Measurements from ENCODE around the gene LAMB3.

The LAMB3 gene

DNA sequence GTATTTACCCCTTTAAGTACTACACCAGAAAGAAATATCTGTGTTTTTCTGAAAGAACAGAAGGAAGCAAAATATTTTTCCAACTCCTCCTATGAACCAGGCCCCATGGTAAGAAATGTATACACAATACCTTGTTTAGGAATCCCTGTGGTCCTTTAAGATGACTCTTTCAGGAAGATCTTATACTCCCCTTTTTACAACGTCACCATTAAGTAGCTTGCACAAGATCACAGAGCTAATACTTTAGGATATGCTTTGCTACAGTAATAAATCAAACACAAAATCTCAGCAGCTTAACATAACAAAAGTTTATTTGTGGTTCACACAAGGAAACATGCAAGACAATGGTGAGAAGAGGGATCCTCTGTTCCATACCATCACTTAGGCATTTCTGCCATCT lies 8.8 kb upstream of the LAMB3 start:
- no peak for FAIRE-seq

DNA sequence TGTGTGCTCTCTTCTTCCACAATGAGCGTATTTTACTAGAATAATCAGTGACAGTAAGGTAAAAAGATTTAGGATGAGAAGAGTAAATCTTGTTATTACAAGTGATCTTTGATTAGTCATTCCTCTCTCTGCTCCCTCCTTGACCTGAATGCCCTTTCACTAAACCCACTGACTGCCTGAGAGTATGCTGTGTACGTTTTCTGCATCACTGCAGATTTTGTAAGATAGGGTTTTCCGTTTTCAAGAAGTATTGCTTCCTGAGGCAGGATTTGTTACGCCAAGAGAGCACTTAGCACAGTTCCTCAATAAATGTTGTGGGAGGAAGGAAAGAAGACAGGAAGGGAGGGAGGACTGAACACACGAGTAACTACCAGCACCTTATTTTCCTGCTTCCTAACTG lies 7.7 kb upstream of the LAMB3 start:
- no peak for FAIRE-seq

DNA sequence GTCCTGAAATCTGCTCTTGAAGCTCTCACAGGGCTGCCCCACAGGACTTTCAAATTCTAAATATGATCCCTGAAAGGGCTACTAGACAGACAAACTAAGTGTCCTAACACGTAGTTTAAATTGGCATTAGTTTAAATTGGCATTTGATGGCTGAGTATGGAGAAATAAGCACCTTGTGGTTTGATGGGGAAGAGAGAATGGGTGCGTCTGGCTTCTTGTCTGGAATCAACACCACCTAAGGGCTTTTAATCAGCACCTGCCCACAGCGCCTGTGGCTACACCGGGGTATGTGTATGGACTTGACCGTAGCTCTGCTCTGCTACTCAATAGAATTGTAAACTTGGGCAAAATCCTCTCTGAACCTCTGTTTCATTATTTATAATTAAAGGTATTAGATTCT lies 5.7 kb upstream of the LAMB3 start:
- no peak for FAIRE-seq

DNA sequence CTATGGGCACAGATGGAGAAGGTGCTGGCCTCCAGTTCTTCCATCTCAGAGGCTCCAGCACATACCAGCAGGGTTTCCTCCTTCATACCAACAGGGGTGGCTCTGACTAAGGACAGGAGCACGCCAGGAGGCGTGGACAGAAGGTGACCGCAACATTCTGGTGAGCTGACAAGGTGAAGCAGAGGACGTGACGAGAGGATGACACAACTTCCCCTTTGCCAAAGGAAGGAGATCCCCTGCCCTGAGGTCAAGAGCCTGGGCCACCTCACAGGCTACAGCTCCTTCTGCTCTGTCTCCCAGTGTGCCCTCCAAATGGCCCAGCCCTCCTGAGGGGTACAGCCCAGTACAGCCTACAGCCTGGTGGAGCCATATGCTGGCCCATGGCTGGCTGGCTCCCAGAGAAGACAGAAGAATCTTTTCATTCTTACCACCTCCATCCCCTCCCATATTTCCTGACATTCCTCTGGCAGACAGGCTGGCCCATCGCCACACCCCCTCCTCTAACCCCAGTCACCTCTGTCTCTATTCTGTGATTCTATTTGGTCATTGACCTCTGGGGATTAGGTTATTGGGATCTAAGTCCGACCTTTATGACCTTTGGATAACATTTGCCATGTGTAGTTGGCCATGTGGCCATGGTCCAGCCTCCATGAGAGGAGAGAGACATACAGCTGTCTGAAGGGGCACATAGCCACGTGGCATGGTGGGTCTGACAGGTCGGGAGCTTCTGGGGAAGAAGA lies 5.1 kb upstream of the LAMB3 start:
- FAIRE-seq, result no peak

DNA sequence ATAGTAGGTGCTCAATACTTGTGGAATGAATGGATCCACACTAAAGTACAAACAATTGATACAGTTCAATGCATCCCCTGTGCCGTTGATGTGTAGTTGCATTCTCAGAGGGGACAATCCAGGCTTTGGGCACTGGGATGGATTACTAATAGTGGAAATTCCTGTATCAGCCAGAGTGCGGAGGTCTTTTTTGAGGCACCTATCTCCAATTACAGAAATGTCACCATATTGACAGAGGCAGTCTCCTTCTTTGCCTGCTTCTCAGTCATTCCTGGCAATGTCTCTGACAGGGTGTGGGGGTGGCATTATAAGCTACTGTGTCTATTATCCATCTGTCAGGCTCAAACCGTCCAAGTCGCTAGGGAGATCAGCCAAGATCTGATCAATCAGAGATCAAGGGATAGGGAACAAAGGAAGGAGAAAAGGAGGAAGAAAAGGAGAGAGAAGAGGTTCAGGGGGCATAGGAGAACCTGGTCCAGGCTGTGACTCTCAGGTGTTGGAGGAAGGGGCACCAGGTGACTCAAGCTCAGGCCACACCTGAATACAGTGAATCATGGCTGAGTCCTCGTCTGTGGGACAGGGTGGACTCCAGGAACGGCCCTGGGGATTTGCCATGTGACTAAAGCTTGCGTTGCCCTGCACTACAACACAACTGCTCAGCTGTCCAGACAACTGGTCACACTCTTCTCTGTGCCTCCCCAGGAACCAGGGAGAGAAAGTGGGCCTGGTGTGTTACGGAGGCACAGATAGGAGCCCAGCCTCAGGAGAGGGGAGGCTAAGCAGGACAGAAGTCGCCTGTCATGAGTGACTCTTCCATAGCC lies 3.4 kb upstream of the LAMB3 start:
- FAIRE-seq, result no peak

DNA sequence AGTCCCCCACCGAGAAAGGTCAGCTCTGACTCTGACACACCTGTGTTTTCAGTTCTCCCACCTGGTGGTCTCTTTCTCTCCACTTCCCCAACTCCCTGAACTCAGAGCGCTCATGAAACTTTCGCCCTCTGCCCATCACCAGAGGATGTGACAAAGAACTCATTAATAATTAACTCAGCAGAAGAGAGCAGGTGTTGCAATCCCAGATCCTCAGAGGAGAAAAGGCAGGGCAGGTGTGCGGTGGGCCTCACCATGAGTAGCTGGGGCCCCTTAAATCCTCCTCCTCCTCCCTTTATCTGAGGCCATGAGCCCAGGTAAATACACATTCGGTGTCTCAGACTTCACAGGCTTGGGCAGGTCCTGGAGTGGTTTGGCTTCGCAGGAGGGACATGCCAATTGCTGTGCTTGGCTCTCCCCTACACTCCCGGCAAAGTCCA lies 1.7 kb upstream of the LAMB3 start:
- FAIRE-seq, result no peak

DNA sequence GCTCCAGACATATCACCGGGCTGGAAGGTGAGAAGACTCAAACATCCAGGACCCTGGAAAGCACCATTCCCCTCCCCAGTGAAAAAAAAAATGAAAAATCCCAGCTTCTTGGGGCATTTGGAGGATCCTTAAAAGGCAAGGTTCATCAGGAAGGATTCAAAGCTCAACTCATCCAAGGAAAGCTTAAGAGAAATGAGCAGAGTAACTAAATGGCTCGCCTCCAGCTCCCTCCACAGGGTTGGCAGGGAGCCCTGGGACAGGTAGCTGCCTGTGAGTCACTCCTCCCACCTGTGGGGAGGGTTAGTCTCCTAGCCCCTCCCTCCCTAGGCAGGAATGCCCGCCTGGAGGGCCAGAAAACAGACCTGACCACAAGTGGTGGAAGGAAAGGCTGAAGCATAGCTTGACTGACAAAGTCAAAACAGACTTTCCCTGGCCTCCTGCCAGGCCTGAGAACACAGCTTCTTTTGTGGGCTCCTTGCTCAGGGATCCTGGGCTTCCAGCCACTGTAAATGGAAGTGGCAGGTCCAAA lies 712 bp upstream of the LAMB3 start:
- no peak for FAIRE-seq

DNA sequence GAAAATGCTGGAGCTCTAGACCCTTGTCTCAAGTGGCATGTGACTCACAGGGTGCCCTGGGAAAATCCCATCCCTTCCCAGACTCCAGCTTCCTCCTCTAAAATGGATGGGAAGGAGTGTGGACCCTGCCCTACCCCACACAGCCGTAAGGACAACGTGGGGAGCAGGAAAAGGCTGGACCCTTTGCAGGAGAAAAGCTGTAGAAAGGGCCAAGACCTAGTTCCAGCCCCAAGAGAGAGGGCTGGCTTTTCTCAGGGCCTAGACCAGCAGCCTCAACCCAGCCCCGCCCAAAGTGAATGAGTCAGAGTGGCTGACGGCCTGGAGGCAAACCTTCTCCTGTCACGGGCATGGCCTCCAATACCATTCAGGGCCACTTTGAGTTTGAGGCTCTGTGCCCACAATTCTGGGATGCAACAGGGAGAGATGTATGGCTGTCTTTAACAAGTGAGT lies 1.1 kb downstream of the LAMB3 start:
- no peak for FAIRE-seq

DNA sequence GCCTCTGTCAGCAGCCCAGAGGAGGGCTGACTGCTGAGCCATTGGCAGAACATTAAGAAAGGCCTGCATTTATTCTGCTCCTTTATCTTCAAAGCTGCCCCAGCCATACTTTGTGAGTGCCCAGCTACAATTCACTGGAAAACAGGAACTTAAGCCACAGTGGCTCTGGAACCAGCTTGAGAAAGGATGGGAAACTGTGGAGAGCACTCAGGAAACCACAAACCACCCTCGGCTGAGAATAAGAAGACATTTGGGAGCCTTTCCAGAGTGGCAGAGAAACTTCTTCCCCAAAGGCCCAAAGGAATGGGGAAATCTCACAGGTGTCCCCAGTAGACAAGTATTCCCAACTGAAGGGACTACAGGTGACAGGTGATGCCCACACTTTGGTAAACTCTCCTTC lies 1.8 kb downstream of the LAMB3 start:
- no peak for FAIRE-seq

DNA sequence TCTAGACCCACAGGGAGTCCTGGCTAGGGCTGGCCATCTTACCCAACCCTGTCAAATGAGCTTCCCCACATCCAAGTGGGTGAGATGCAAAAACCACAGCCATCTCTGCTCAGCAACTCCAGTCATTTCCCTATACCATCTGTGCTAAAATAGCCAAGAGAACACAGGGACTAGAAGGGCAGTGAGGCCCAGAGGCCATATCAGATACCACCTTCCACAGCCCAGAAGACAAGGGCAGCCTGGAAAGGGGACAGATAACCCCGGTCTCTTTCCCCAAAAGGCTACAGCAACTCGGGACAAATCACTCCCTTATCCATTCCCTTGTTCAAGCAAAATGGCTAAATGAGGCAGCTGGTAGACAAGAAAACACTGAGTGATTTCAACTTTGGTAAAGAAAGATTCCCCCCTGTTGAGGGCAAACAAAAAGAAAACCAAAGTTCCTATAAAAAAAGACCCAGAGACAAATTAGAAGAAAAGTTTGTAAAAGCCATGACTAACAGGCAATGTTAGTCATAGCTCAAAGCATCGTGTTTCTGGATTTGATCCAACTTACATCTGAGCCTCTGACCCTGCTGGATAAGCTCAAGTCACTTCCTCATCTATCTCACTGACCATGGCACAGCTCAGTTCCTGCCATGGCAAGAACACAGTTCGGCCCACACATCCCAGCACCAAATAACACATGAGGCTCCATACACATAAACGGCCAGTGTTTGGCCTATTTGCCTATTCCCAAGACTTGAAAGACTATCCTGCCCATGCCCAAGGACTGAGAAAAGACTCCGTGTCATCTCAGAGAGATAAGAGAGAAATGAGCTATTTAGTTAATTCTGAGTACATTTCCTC lies 3.1 kb downstream of the LAMB3 start:
- no peak for FAIRE-seq

DNA sequence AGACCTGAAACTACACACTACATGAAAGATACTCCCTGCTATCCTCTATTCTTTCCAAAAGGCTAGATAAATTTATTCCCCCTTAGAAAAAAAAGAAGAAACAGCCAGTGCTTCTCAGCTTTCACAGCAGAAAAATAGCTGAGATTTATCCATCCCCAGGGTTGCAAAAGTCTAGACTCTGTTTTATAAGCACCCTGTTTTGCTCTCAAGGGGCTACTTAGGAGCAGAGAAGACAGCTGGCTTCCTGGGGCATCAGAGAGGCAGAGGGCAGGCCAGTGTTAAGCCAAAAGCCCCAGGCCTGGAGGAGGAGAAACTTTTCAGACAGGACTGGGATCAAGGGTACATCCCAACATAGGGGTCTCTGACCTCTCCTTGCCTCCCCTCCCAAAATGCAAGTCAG lies 3.9 kb downstream of the LAMB3 start:
- FAIRE-seq, result no peak

DNA sequence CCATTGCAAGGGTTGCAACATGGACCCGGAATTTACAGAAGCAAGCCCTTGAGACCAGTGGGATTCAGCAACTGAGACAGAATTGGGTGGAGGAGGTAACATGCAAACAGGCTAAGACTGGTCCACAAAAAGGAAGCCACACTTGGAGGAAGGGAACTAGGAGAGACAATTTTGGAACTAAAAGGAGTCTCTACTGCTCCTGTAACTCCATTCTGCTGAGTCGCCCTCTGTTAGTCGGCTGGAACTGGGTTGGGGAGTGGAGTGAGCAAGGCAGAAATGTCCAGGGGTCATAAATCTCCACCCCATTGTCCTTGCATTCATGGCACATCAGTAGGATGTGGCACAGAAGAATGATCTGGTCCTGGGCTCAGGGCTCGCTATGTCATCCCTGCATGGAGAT lies 5.1 kb downstream of the LAMB3 start:
- FAIRE-seq, result no peak

DNA sequence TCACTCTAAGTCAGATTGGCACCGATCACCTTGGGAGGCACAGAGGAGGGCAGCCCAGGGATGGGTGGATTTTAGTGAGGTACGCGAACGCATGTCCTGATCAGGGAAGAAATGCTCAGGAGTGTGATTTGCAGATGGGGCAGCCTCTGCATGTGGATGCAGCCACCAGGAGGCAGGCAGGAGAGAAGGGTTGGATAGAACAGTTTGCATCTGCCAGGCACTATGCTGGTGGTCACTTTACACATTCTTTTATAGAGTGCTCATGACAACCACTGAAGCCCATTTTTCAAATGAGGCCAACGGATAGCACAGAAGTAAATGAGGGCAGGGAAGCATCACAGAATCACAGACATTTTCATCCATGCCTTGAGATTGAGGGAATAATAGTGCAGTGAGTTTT lies 5.7 kb downstream of the LAMB3 start:
- FAIRE-seq, result no peak

DNA sequence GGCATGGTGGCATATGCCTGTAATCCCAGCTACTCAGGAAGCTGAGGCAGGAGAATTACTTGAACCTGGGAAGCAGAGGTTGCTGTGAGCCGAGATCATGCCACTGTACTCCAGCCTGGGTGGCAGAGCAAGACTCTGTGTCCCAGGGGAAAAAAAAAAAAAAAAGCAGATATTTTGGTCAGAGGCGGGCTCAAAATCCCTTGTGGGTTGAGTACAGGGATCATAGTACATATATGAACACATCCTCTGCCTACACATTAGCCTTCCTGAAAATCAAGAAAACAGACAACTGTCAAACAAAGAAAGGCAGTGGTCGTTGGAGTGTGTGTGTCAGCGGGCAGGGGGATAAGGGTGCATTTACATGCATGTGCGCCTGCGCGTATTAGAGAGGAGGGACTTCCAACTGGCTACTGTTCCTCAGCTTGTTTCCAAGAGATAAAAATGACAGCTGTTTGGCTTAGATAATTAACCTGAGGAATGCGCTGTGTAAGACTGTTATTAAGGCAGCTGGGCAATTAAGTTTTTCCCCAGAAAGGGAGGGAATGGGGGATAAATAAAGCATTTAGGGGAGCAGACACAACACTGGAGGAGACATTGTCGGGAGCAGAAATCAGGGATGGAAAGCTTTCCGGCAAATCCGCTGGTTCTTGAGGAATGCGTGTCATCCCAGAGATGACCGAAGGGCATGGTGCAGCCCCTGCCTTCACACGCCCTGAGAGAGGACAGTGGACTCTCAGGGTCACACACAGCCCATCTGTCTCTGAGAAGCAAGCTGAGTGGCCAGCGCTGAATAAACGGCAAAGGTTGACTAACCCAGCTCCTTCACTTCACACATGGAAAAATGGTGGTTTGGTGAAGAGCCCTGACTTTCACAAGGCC lies 6.4 kb downstream of the LAMB3 start:
- no peak for FAIRE-seq

DNA sequence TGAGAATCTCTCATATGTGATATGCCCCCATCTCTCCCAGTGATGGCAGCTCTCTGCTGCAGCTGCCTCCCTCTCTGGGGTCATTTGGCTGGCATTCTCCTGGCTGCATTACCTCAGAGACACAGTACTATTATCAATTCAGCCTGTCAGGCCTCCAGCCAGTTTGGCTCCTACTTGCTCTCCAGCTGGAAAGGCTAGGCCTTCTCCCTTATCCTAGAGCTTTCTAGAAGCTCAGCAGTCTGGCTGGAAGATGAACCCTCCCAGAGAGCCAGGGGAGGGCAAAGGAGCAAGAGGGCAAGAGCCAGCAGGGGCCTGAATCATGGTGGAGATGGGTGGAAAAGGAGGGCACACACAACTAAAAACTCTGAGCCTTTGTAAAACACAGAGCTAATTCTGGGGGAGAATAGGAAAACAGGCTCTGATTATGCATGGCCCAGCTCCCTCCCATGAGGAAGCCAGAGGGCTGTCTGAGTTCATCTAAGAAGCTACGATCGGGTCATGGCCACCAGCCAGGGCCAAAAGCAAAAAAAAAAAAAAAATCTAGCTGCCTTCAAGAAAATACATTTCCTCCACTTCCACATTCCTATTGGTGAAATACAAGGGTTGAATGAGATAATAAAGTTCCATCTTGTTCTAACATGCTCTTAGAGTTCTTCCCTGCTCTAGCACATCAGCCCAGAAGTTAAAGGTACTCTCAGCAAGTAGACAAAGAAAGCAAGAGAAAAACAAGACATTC lies 8.8 kb downstream of the LAMB3 start:
- no peak for FAIRE-seq

DNA sequence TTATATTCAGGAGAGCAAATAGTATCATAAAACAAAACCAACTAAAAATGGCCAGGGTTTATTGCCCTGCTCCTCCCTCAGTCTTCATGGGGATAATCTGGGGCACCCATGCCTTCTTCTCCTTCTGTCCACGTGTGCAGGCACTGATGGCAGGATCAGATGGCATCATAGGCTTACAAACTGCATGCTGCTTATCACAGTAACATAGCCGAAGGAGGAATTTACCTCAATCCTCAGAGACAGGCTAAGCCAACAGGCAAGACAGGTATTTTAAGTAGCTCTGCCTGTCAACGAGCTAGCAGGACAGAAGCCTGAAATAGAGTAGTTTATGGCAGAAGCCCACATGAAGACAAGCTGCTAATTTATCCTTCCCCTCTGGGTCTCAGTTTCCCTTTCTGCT lies 9.4 kb downstream of the LAMB3 start:
- FAIRE-seq, result no peak

DNA sequence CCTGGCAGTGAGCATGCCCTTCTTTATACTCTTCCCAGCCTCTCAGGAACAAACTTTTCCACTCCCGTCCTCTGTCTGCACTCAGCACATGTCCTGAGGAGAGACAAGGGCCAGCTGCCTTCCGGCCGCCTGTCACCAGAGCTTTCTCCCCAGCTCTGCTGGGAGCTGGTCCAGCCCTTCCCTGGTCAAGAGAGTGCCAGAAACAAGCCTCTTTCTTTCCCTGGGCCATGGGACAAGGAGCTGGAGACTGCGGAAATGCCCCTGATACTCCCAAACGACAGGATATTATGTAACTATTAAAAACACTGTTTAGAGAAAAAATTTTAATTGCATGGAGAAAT lies 10.4 kb downstream of the LAMB3 start:
- FAIRE-seq, result no peak

DNA sequence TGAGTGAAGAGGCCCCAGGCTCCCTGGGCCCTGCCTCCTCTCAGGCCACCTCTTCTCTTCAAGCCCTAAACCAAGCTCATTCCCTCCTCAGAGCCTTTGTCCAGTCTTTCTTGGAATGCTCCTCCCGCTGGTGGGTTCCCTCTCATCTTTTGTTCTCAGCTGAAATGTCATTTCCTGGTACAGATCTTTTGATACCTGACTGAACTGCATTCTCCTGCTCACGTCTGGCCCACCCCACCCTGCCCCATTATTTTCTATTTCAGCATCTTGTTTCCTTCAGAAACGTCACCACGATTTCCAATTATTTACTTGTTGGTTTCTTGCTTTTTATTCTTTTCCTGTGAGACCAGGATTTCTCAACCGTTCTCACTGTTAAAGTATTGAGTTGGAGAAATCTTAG lies 16.4 kb downstream of the LAMB3 start:
- FAIRE-seq, result no peak

DNA sequence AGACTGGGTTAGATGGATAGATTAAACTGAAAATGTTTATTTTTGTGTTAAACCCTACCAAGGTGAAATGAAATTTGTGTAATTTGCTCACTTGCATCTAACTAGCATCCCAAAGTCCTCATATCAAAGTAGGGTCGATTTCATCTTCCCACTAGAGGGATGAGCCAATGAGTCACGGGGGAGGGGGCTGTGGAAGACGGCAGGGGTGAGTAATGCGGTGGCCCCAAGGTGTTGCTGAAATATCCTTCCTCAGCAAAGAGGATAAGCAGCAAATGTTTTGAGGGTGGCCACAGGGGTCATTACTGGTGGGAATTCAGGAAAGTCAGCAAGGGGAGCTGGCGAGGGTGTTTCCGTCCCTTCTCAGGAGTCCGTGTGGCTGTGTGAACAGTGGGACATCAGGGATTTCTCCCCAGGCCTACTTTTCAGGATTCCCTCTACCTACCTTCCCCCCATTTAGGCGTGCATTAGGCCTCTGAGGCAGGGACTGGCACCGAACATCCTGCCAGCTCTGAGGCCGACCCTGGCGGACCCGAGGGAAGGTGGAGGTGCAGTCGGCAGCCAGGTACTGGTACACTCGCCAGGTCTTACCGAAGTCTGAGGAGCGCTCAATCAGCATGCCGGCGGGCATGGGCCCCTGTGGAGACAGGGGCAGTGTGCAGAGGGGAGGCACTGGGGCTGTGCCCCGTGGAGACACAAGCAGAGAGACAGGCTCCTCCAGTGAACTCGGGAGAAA lies 18.1 kb downstream of the LAMB3 start:
- no peak for FAIRE-seq

DNA sequence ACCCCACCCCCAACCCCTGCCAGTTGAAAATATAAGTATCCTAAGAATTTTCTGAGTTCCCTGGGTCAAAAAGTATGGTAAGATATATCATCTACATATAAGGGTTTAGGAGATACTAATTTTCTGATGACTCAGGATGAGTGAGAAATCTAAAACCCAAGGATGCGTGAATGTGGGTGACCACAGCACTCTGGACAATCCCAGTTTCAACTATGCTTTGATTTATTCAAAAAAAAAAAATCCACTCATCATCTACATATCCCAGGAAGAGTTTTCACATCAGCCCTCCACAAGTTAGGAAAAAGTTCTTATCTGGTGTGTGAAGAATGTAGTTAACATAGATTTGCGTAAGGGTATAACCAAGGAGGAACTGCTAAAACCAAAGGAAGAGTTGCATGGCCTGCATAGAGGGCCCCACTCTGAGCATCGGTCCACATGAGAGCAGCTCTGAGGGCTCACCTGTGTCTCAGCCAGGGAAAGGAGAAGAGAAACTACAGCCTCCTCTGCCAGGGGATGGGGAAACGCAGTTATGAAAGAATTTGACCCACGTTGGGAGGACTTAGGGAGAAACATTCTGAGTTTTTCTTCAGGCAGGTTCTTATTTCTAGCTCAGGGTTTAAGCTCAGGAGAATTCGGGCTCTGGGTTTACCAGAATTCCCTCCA lies 18.8 kb downstream of the LAMB3 start:
- FAIRE-seq, result no peak
